HS-5 (cell line): ENCODE measurements around the gene DIO1.

Source experiments
- DNase-seq: peaks from one replicate; pipeline ENCODE4 v3.0.0-alpha.2; 2012; ENCODE audit warnings: low read depth

Gene DIO1

DNA sequence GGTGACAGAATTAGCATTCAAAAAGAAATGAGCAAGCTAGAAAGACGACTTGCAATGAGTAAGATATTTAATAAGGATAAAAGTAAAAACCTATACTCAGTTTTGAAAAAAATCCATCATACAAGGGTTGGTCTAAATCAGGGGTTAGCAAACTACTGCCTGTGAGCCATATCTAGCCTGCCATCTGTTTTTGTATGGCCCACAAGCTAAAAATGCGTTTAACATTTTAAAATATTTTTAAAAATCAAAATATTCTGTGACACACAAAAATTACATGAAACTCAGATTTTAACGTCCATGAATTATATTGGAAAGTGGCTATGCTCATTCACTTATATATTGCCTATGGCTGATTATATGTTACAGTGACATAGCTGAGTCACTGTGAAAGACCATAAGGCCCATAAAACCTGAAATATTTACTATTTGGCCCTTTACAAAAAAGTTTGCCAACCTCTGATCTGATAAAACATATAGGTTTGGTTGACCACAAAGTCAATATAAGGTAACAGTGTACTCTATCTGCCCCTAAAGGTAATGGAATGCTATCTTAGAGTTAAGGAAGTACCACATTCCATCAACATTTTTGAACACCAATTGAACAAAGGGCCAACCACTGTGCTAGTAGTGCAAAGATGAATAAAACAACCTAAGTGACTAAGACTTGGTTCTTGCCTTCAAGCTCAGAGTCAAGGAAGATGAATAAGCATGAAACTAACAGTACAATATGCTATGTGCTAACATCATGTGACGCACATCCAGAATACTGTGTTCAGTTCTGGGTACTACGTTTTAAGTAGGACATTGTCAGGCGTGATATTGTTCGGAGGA, 48.4 kb downstream of the DIO1 start:
- no peak for DNase-seq

DNA sequence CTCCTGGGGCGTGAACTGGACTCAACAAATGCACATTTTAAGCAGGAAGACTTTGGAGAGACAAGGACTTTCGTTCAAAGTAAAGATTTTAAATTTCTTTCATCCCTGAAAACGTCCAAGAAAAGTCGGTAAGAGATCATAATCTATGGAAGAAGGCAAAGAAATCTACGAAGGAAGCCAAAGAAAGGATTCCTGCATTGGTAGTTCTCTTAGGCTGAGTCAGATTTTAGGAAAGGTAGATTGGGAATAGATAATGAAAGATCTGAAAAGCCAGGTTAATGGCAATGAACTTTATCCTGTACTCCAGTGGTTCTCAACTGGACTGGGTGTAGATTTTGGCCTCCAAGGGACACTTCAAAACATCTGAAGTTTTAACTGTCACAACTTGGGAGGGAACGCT, 49.1 kb downstream of the DIO1 start:
- DNase-seq: no peak

DNA sequence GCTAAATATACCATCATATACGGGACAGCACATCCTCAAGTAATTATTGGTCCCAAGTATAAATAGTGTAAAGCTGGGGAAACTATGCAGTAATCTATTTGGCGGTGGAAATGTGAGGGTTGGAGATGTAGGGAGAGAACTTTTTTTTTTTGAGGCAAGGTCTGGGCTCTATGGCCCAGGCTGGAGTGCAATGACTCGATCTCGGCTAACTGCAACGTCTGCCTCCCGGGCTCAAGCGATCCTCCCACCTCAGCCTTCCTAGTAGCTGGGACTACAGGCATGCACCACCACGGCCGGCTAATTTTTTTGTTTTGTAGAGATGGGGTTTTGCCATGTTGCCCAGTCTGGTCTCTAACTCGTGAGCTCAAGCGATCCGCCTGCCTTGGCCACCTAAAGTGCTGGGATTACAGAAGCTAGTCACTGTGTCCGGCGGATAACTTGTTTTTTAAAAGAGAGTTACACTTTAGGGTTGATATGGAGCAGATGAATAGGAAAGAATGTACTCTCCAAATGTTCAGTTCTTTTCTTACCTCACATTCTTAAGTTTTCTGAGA, 49.6 kb downstream of the DIO1 start:
- no peak for DNase-seq

DNA sequence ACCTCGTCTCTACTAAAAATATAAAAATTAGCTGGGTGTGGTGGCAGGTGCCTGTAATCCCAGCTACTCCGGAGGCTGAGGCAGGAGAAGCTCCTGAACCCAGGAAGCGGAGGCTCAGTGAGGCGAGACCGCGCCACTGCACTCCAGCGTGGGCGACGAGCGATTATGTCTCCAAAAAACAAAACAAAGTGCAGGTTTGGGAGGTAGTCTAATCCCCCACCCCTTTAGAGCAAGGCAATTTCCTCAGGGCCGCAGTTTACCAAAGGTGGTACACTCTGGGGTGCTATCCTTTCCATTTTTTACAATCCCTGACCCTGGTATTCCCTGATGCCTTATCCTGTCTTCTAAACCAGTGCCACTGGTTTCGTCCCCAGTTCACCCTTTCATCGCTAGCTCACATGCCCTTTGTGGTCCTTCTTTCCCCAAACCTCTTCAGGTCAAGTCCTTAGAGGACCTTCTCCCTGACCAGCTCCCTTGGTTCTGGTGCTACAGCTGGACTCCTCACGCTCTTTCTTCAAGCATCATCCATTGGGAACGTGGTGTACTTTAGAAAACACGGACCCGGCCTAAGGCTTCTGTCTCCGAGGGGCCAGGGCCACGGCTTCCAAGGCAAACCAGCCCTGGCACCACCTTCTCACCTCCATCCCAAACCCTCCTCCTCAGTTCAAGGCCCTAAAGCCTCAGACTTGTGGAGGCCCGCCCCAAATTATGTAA, 50.6 kb downstream of the DIO1 start:
- DNase-seq: no peak

DNA sequence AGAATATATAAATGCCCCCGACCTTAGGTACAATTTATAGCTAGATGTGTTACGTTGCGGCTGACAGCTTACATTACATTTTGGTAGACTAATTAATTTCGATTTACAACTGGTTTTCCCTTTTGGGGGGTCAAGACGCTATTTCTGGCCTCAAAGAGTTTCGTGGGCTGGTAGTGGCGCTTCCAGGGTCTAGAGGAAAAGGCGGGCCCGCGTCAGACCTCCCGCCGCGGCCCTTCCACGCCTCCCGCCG, 51.1 kb downstream of the DIO1 start:
- no peak for DNase-seq

DNA sequence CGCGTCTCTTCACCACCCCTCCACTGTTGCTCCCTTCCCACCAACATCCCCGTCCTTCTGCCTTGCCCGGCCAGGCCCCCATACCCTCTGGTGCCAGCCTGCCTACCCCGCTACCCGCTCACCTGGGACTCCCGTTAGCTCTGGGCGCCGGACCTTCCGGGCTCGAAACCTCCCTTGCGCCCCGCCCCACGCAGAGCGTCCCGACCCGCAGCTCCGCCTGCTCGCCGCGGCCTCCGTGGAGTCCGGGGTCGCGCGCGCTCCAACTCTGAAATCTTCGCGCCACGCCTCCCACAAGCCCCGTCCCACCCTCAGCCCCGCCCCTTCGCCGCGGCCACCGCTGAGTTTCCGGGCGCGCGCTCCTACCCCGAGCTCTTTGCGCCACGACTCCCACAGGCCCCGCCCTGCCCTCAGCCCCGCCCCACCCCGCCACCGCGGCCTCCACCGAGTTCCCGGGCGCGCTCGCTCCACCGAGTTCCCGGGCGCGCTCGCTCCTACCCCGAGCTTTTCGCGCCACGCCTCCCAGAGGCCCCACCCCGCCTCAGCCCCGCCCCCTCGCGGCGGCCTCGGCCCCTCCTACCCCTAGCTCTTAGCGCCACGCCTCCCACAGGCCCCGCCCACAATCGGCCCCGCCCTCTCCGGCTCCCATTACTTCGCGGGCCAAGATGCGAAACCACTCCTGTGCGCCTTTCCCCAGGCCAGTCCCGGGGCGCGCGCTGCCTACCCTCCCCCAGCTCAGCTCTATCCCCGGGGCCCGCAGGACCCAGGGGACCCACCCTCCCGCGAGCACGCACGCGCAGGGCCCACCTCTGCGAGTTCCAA, 51.7 kb downstream of the DIO1 start, which contains the start of gene IFT25:
Gene IFT25 (minus strand): TSS at position 267 of the 819 bp plus-strand sequence. CDS start 5,617 bp downstream, outside the sequence.
- DNase-seq: peak; percentile 72

DNA sequence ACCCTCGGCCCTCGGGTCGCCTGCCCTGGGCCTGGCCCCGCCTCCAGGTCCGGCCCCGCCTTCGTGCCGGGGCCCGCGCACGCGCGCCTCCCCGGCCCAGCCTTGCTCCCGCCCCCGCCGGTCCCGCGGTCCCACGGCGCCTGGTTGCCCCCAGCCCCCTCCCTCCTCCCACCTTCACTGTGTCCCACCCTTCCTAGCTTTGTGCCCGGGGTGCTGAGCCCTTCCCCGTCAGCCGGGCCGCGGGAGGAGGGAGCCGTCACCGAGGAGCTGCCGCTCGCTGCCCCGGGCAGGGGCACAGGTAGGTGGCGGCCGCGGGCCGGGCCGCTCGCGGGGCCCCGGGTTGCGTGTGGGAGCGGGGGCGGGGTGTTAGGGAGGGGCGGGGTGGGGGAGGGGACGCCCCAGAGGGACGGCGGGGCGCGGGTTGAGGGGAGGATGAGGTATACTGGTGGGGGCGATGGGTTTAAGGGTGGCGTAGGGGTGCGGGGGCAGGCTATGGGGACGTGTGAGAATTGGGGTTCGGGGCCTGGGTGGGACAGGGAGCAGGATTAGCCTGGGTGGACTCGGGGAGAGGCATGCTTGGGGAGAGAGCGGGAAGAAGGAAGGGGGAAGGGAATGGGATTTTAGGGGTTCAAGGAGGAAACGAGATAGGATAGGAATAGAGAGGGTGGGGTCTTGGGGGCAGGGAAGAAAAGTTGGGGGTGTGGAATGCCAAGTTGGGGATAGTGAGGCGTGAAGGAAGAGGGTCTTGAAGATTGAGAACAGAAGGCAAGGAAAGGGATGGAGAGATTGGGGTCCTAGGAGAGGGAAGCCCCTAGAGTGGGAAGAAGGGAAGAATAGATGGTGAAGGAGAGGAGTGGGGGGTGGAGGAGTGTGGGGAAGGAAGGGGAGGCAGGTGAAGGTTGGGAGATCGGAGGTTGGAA, 52.5 kb downstream of the DIO1 start, which contains the start of gene LRRC42:
Gene LRRC42 (plus strand): TSS at position 99 of the 920 bp plus-strand sequence. CDS start 5,650 bp downstream, outside the sequence.
- DNase-seq: no peak

DNA sequence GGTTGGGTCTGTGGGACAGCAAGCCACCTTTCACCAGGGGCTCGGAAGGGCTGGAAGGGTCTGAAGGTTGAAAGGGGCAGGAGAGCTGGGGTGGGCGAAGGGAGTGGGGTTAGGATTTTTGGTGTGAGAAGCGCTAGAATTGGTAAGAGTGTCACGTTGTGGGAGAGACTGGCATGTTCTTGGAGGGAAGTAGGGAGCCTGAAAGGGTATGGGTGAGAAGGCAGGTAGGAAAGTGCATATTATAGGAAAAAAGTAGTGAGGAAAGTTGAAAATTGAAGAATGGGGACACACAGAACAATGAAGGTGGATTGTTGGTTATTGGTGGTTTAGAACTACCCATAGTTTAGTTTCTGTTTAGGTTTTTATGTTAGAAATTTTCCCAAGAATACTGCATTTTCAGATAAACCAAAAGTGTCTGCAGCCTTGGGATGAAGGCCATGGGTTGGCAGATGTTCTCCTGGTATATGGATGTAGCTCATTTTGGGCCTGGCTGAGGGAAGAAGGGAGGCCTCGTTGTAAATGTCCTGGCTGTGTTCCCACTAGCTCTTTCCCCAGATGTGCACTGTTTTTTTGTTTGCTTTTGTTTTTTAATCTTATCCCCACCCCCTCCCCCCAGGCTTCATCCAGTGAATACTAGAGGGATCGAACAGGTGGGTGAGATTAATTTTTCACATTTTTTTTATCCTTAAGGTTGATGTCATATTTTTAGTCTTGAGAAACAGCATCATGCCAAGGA, 53.4 kb downstream of the DIO1 start:
- no peak for DNase-seq

DNA sequence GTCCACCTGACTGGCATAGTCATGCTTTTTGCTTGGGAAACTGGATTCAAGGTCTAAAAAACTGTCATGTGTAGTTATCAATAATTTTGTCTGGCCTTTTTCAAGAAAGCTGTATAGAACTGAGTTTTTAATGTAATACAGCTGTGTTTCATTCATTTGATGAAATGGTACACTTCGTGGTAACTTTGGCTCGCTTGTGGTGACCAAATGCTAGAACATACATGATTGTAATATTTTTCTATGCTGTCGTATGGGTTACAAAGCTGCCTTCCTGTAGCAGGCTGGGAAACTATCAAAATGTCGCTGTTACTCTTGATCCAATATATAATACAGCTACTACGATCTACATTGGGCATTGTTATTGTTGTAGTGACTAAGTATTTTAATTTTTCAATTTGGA, 54.3 kb downstream of the DIO1 start:
- no peak for DNase-seq

DNA sequence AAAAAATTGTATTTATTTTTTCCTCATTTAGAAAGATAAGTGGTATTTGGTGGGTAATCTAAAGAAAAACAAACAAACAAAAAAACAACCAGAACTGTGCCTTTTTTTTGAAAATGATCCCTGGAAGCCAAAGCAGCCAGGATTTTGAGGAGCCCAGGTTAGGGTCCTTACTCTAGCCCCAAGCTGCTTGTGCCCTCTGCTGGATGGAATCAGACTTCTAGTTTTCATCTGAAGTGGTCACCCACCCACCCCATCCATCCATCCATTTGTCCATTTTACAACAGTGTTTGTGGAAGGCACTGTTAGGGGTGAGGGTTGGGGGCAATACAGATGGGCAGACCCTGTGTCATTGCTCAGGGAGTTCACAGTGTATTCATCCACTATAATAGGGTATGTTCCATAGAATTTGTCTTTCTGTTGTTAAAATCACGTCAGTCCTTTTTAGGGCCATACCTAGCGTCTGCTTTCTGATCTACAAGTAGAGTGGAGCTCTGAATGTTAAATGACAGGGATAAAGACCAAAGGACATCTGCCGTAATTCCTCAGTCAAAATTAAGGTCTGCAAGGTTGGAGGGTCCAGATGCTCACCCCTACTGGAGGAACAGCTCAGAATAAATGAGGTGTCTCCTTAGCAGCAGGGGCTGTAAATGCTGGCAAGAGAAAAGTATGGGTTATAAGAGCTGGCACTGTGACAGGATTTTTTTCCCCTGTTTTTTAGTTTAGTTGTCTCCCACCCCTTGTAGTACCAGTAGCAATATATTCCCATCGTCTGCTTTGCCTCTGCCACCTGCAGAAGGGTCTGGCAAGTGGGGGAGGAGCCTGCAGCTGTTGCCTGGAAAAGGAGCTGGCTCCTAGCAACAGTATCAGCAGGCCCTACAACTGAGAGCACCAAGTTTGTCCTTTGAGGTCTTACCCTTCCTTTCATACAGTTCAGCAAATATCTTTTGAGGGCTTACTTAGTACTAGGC, 55.3 kb downstream of the DIO1 start:
- DNase-seq: no peak

DNA sequence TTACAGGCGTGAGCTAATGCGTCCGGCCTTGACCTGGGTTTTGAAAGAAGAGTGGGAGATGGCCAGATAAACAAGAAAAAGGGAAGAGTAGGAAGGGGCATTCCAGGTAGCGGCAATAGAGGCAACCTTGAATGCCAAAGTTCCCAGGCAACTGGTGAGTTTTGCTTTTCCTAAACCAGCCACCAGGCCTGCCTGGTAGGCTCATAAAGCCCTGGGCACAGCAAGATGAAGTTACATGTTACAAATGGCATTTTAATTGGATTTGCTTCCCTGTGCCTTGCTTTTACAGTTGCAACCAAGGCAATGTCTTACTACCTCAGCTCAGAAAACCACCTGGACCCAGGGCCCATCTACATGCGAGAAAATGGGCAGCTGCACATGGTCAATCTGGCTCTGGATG, 57.7 kb downstream of the DIO1 start:
- no peak for DNase-seq

DNA sequence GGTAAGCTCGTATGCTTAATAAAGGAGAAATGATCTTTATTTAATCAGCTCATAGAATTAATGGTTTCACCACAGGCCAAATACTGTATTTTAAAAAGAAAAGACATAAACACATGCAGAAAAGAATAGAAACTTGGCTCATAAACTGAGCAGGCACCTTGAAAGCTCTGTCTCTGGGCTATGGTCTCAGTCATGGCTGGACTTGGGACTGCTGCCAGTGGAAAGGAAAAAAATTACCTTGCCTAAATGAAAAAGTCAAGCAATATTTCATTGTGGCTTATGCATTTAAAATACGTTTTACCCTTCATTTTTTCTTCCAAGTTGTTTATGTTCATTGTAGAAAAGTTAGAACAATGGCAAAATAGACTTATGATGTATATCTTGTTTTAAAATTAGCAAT, 60.1 kb downstream of the DIO1 start:
- no peak for DNase-seq

DNA sequence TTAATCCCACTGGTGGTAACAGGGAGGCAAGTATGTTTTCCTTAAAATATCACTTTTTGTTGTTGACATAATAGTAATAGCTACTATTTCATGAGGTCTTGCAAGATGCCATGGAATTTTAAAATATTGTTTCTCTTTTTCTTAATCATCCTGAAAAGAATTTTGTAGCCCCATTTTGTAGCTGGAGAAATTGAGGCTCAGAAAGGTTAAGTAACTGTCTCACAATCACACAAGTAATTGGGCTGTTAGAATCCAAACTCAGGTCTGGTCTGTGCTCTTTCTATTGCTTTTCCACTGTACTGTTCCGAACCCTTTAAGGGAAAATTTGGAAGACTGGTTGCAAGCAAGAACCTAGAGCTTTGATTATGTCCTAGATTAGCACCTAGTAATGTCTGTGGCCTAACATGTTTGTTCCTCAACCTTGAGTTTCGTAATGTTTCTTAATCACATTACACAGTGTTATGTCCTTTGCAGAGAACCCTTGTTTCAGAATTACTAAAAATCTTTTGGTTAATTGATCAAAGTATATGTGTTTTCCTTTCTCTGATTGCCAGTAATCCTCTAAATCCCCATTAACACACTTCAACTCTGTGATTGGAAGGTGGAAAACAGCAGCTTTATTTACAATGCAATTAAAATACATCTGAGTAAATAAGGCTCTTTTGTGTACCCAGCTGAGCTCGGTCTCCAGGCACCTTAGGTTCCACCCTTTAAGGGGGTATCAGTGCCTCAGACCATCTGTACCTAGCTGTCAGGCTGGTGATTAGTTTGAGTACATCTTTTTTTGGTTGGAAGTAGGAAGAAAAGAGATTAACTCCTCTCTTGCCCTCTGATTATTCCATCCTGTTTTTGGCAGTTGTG, 62.6 kb downstream of the DIO1 start:
- no peak for DNase-seq

DNA sequence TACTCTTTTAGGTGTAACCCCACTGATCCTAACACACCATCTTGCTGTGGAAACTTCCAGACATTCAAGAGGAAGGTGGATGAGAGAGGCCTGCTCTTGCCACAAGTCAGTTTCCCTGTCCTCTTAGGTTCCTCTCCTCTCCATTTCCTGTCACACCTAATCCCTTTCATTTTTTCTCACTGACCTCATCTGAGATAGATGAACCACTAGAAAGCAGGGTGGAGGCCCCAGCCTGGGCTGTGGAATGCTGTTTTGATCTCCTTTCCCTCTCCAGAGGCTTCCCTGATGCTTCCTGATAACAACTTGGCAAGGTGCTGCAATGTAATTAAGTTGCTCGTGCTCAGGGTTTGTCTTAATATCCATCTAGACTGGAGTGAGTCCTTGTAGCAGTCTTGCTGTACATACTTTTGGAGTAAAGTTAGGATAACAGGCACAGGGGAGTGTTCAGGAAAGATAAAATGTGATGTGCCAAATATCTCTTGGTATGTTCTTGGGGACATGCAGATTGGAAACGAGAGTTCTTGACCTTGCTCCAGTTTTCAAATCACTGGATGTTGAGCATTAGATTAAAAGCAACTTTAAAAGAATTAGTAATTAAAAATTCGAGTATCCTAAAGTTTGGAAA, 63.3 kb downstream of the DIO1 start:
- DNase-seq: peak; percentile 61

DNA sequence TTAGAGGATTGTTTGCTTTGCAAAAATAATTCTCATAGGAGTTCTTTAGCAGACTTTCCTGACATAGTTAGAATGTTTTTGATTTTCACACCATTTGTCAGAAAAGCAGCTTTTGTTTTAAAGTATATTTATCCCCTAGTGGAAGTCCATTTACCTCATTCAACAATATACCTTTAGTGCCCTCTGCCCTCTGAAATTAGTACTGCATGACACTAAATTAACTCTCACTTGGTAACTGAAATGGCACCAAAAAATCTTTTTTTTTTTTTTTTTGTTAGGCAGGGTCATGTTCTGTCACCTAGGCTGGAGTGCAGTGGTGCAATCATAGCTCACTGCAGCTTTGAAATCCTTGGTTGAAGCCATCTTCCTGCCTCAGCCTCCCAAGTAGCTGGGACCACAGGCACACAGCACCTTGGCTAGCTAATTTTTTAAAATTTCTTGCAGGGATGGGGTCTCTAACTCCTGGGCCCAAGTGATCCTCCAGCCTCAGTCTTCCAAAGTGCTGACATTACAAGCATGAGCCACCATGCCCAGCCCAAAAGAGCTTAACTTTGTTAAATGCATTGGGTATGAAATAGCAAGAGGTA, 65.8 kb downstream of the DIO1 start:
- no peak for DNase-seq
